Measurements from ENCODE around the gene ANKUB1. TPM values are rescaled to one million over a fixed set of nuclear protein-coding genes. Genes with fewer than 3 reads are reported as not detected.

The ANKUB1 gene
- total and polyA plus RNA-seq, 9 of the 15 experiments (the other 6 are each of a cell fraction or from before 2014, with no cell fraction given): not detected

DNA sequence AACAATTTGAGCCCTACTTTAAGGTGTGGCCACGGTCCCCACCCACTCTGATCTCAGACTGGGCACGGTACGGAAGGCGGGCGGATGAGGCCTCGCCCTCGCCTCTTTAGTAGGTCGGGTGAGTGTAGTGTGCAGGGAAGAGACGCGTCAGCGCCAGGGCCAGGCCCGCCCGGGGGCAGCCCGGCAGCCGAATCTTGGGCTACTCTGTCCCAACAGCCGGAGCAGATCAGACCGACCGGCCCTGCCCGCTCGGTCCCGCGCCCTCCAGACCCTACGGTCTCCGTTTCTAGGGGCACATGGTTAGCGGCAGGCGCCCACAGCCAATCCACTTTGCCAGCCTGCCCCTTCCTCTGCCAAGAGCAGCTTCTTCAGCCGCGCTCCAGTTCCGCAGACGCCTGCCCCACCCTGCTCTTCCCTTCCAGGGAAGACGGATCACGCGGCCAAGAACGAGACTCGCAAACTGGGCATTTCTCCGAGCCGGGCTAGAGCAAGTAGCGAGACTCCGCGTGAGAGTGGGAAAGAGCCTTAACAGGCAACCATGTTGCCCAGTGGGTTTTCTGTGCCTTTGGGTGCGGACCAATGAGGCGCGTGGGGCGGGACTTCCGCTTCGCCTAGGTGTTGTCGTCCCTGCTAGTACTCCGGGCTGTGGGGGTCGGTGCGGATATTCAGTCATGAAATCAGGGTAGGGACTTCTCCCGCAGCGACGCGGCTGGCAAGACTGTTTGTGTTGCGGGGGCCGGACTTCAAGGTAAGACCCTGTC lies 20.4 kb upstream of the ANKUB1 start, which contains the start of gene RNF13 (continued):
- TF ChIP-seq JUND (IDR thresholded peaks at IDR 0.05; ENCODE audit: borderline replicate concordance, low read depth, low read length): no peak
- TF ChIP-seq JUND (tag; IDR thresholded peaks at IDR 0.05; ENCODE audit: borderline replicate concordance, low read depth, low read length): no peak
- TF ChIP-seq, protein P1, sequence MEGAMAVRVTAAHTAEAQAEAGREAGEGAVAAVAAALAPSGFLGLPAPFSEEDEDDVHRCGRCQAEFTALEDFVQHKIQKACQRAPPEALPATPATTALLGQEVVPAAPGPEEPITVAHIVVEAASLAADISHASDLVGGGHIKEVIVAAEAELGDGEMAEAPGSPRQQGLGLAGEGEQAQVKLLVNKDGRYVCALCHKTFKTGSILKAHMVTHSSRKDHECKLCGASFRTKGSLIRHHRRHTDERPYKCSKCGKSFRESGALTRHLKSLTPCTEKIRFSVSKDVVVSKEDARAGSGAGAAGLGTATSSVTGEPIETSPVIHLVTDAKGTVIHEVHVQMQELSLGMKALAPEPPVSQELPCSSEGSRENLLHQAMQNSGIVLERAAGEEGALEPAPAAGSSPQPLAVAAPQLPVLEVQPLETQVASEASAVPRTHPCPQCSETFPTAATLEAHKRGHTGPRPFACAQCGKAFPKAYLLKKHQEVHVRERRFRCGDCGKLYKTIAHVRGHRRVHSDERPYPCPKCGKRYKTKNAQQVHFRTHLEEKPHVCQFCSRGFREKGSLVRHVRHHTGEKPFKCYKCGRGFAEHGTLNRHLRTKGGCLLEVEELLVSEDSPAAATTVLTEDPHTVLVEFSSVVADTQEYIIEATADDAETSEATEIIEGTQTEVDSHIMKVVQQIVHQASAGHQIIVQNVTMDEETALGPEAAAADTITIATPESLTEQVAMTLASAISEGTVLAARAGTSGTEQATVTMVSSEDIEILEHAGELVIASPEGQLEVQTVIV (CRISPR knock-in tag; IDR thresholded peaks at IDR 0.05; ENCODE audit: borderline replicate concordance): no peak
- TF ChIP-seq SMAD4 (CRISPR knock-in tag; conservative IDR thresholded peaks at IDR 0.05): 0 out of 2 replicates have a peak, but pooled peaks have one; percentile 1
- TF ChIP-seq, protein P2, sequence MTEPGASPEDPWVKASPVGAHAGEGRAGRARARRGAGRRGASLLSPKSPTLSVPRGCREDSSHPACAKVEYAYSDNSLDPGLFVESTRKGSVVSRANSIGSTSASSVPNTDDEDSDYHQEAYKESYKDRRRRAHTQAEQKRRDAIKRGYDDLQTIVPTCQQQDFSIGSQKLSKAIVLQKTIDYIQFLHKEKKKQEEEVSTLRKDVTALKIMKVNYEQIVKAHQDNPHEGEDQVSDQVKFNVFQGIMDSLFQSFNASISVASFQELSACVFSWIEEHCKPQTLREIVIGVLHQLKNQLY (CRISPR knock-in tag; conservative IDR thresholded peaks at IDR 0.05): no peak
- TF ChIP-seq, protein P3, sequence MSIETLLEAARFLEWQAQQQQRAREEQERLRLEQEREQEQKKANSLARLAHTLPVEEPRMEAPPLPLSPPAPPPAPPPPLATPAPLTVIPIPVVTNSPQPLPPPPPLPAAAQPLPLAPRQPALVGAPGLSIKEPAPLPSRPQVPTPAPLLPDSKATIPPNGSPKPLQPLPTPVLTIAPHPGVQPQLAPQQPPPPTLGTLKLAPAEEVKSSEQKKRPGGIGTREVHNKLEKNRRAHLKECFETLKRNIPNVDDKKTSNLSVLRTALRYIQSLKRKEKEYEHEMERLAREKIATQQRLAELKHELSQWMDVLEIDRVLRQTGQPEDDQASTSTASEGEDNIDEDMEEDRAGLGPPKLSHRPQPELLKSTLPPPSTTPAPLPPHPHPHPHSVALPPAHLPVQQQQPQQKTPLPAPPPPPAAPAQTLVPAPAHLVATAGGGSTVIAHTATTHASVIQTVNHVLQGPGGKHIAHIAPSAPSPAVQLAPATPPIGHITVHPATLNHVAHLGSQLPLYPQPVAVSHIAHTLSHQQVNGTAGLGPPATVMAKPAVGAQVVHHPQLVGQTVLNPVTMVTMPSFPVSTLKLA (conservative IDR thresholded peaks at IDR 0.05): peak in 1 of 2 experiments; percentile 45; a peak in 2 of 4 replicates
- TF ChIP-seq POU5F1 (IDR thresholded peaks at IDR 0.05; ENCODE audit: borderline replicate concordance, low read depth, low read length, partially characterized antibody): no peak
- no peak for TF ChIP-seq CBX3 (IDR thresholded peaks at IDR 0.05; ENCODE audit: borderline replicate concordance in 1 of 2, low read length in 2 of 2)
- TF ChIP-seq FOS (IDR thresholded peaks at IDR 0.05; ENCODE audit: extremely low read depth, insufficient read length): peak; percentile 99
- peak; percentile 96 for TF ChIP-seq MBD2 (IDR thresholded peaks at IDR 0.05; ENCODE audit: borderline replicate concordance, low read depth)
- peak; percentile 47 for TF ChIP-seq TAF1 (IDR thresholded peaks at IDR 0.05; ENCODE audit: control insufficient read depth, extremely low read depth, insufficient read depth, low read length, severe bottlenecking)
- peak; percentile 73 for TF ChIP-seq L3MBTL2 (IDR thresholded peaks at IDR 0.05)
- TF ChIP-seq PCBP2 (IDR thresholded peaks at IDR 0.05; ENCODE audit: low read depth, low read length, poor library complexity, severe bottlenecking): no peak
- TF ChIP-seq ZNF785 (CRISPR knock-in tag; IDR thresholded peaks at IDR 0.05): no peak
- TF ChIP-seq MTA3 (IDR thresholded peaks at IDR 0.05; ENCODE audit: borderline replicate concordance): peak; percentile 18; the same call in 1 of the 2 replicates
- TF ChIP-seq CHD2 (IDR thresholded peaks at IDR 0.05; ENCODE audit: low read depth, low read length): peak; percentile 89
- peak; percentile 24 for TF ChIP-seq HMGN3 (IDR thresholded peaks at IDR 0.05; ENCODE audit: borderline replicate concordance, extremely low read depth, insufficient read length, low read depth, low read length)
- TF ChIP-seq ASH1L (IDR thresholded peaks at IDR 0.05; ENCODE audit: borderline replicate concordance, low read depth, partially characterized antibody): peak; percentile 95
